Caco-2 (cell line): ENCODE results near the gene SNAP47. TPM values are rescaled to one million over a fixed set of nuclear protein-coding genes. Genes with fewer than 3 reads are reported as not detected.

Experiments
- BruUV-seq: library from RNA; stranded (reverse); fragments of 400-500 nt; replicated peaks from 2 replicates; lab custom pipeline; 2021; lab: Mats Ljungman, UMichigan
- CTCF ChIA-PET: fragments of 300-600 bp; sonication (Branson Sonifier 250); formaldehyde crosslinking; loops from one replicate; lab custom pipeline; 2022; ENCODE audit warnings: antibody characterized with exemption; lab: Charles Lee
- POLR2A ChIA-PET: fragments of 300-600 bp; sonication (Branson Sonifier 250); formaldehyde crosslinking; loops from one replicate; lab custom pipeline; 2022; ENCODE audit warnings: antibody characterized with exemption; lab: Charles Lee
- DNase-seq, 2 experiments: peaks; one replicate each; pipeline versions ENCODE4 v3.0.0 to v3.0.0-alpha.2; 2020 to 2022
- H3K27me3 ChIP-seq: replicated peaks from 2 replicates; pipeline ENCODE4 v1.6.0; 2011; ENCODE audit warnings: low read length; ENCODE audit not compliant: control insufficient read depth, insufficient read depth
- H3K36me3 ChIP-seq: 2 replicates; pipeline ENCODE4 v1.5.1; 2011; ENCODE audit warnings: low read length; ENCODE audit not compliant: control insufficient read depth, insufficient read depth
- H3K4me1 ChIP-seq: fragments of 250-450 bp; sonication (Bioruptor Pico); 2 replicates; pipeline ENCODE4 v1.5.1; 2020; ENCODE audit warnings: mild to moderate bottlenecking
- H3K4me3 ChIP-seq: 2 replicates; pipeline ENCODE4 v1.5.1; 2011; ENCODE audit warnings: low read depth, mild to moderate bottlenecking, control low read depth, low read length
- H3K9me3 ChIP-seq: fragments of 250-450 bp; sonication (Bioruptor Pico); 2 replicates; pipeline ENCODE4 v1.5.1; 2020; ENCODE audit warnings: mild to moderate bottlenecking, moderate library complexity
- H3K27ac Mint-ChIP-seq: one replicate; pipeline ENCODE4 v1.8.0; 2022; ENCODE audit warnings: mixed read lengths; ENCODE audit not compliant: unreplicated experiment
- H3K27me3 Mint-ChIP-seq: one replicate; pipeline ENCODE4 v1.8.0; 2022; ENCODE audit warnings: mixed read lengths; ENCODE audit not compliant: insufficient read depth, unreplicated experiment
- H3K36me3 Mint-ChIP-seq: one replicate; pipeline ENCODE4 v1.8.0; 2022; ENCODE audit warnings: mild to moderate bottlenecking, mixed read lengths; ENCODE audit not compliant: insufficient read depth, unreplicated experiment
- H3K4me1 Mint-ChIP-seq: one replicate; pipeline ENCODE4 v1.8.0; 2022; ENCODE audit warnings: low read depth, mixed read lengths; ENCODE audit not compliant: unreplicated experiment
- H3K4me3 Mint-ChIP-seq: one replicate; pipeline ENCODE4 v1.8.0; 2022; ENCODE audit warnings: mild to moderate bottlenecking, moderate library complexity, mixed read lengths; ENCODE audit not compliant: unreplicated experiment
- H3K9me3 Mint-ChIP-seq: one replicate; pipeline ENCODE4 v1.8.0; 2022; ENCODE audit warnings: mixed read lengths; ENCODE audit not compliant: unreplicated experiment
- CTCF ChIP-seq, 2 experiments: fragments of 200-600 bp in 1 of 2; IDR thresholded peaks; 1 replicate in 1 of 2; 2 replicates in 1 of 2; pipeline versions ENCODE4 v1.5.1 to v1.8.0; 2011 to 2022; ENCODE audit warnings: antibody characterized with exemption in 1 of 2, control low read depth in 1 of 2, inconsistent platforms in 1 of 2, low read depth in 1 of 2, low read length in 1 of 2, mild to moderate bottlenecking in 1 of 2, moderate library complexity in 1 of 2; ENCODE audit not compliant: insufficient read depth in 1 of 2, severe bottlenecking in 1 of 2, unreplicated experiment in 1 of 2
- intact Hi-C: fragments of 100-400 bp; cut with micrococcal nuclease; formaldehyde crosslinking; loops from one replicate; pipeline ENCODE4 v1.10.0; 2022; ENCODE audit not compliant: unreplicated experiment
- total RNA-seq: library from RNA; stranded (reverse); gene quantifications from 2 replicates; pipeline ENCODE4 v1.2.3, GENCODE V29; 2022

The SNAP47 gene
- total RNA-seq, 1 experiment from 2014 or later: 29.1 TPM

DNA sequence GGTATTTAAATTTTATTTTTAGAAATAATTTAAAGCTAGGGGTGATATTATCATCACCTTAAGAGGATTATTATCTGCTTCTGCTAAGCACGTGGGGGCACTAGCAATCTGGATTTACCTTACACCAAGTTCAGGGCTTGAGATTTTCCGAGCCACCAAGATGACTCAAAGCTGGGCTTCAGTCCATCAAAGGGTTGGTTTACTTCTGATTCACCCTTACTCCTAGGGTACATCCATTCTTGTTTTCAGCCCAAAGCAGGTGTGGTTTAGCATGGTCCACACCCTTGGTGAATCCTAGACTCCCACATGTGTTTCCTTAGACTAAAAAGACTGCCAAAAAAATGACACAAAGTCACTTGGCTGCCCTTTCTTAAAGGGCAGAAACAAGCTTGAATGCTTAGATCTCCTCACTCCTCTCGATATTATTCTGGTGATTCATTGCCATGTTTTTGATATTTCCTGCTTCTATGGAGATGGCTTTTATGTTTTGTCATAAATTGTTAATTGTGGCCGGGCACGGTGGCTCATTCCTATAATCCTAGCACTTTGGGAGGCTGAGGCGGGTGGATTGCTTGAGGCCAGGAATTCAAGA, 70.5 kb downstream of the SNAP47 start:
- BruUV-seq: no TSS peak
- Histone ChIP-seq H3K4me3 (no peak overlapping the region), H3K36me3 (no peaks in the 10 kb centered on the region), H3K4me1 (no peaks in the 10 kb centered on the region), H3K9me3 (no peaks in the 10 kb centered on the region), H3K27me3 (no peaks in the 10 kb centered on the region)
- H3K36me3 Mint-ChIP-seq: no peaks in the 10 kb centered on the region
- H3K27me3 Mint-ChIP-seq: peaks cover 17% of the 10 kb centered on the region
- no peak for TF ChIP-seq CTCF (IDR thresholded peaks at IDR 0.05; ENCODE audit: insufficient read depth in 1 of 2, low read depth in 1 of 2, low read length in 1 of 2, severe bottlenecking in 1 of 2, unreplicated experiment in 1 of 2)
- no peak overlapping the region for H3K27ac Mint-ChIP-seq
- CTCF ChIA-PET: no interaction called here
- POLR2A ChIA-PET: no interaction called here
- peaks cover 11% of the 10 kb centered on the region for H3K9me3 Mint-ChIP-seq
- H3K4me3 Mint-ChIP-seq: no peak overlapping the region
- H3K4me1 Mint-ChIP-seq: no peaks in the 10 kb centered on the region
- DNase-seq: no peak
- intact Hi-C loops: no loop called here

DNA sequence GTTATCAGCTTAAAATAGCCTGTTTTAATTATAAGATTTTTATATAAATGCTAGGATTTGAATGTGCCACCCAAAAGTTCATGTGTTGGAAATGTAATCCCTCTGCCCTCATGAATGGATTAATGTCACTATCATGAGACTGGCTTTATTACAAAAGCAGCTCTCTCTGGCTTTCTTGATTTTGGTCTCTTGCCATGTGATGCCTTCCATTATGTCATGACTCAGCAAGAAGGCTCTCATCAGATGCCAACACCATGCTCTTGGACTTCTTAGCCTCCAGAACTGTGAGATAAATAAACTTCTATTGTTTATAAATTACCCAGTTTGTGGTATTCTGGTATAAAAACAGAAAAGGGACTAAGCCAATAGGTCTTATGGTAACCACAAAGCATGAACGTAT, 73.3 kb downstream of the SNAP47 start:
- Mint-ChIP-seq H3K9me3 (peaks cover 25% of the 10 kb centered on the region), H3K36me3 (no peaks in the 10 kb centered on the region), H3K4me3 (no peak overlapping the region), H3K27ac (no peak overlapping the region), H3K27me3 (peaks cover 11% of the 10 kb centered on the region), H3K4me1 (no peaks in the 10 kb centered on the region)
- no TSS peak for BruUV-seq
- H3K9me3 ChIP-seq: peaks cover 11% of the 10 kb centered on the region; the same call in 1 of the 2 replicates
- DNase-seq: no peak
- CTCF ChIA-PET: no interaction called here
- no peak for TF ChIP-seq CTCF (IDR thresholded peaks at IDR 0.05; ENCODE audit: insufficient read depth in 1 of 2, low read depth in 1 of 2, low read length in 1 of 2, severe bottlenecking in 1 of 2, unreplicated experiment in 1 of 2)
- intact Hi-C loops: no loop called here
- no peaks in the 10 kb centered on the region for H3K4me1 ChIP-seq
- H3K27me3 ChIP-seq: no peaks in the 10 kb centered on the region
- no peak overlapping the region for H3K4me3 ChIP-seq
- H3K36me3 ChIP-seq: no peaks in the 10 kb centered on the region
- POLR2A ChIA-PET: no interaction called here

- Mint-ChIP-seq H3K27ac (no peak overlapping the region), H3K9me3 (peaks cover 25% of the 10 kb centered on the region), H3K4me1 (no peaks in the 10 kb centered on the region), H3K4me3 (no peak overlapping the region), H3K36me3 (no peaks in the 10 kb centered on the region), H3K27me3 (peaks cover 9% of the 10 kb centered on the region)
- ChIA-PET CTCF (no interaction called here), POLR2A (no interaction called here)
- intact Hi-C loops: no loop called here
- BruUV-seq: no TSS peak
- no peak overlapping the region for H3K4me3 ChIP-seq
- no peaks in the 10 kb centered on the region for H3K36me3 ChIP-seq
- DNase-seq: no peak
- H3K27me3 ChIP-seq: no peaks in the 10 kb centered on the region
- no peaks in the 10 kb centered on the region for H3K4me1 ChIP-seq
- no peak for TF ChIP-seq CTCF (IDR thresholded peaks at IDR 0.05; ENCODE audit: insufficient read depth in 1 of 2, low read depth in 1 of 2, low read length in 1 of 2, severe bottlenecking in 1 of 2, unreplicated experiment in 1 of 2)
- H3K9me3 ChIP-seq: peaks cover 16% of the 10 kb centered on the region
Measured at GRCh38 chr1:227809026-227809425, 73.8 kb downstream of the SNAP47 start.
